Stimulated activated naive B cell treated with anti-CD40 and anti-IgM and Interleukin-4, amounts not matched to agents 10 μg/mL and 1 μg/mL and 100 μg/mL, for 72 hours (primary cell): ENCODE results near the gene MPRIP.

Experiments used
- ATAC-seq, 2 donors: fragments of 150-1000 bp; cut with Tn5 transposase; replicated peaks; 2 replicates each; pipeline ENCODE4 v1.10.0; 2021; ENCODE audit warnings: moderate library complexity in 1 of 2
- DNase-seq: peaks from one replicate; pipeline ENCODE4 v3.0.0; 2021
- H3K27ac Mint-ChIP-seq: one replicate; pipeline ENCODE4 v1.8.0; 2022; ENCODE audit warnings: mild to moderate bottlenecking, mixed read lengths
- H3K27me3 Mint-ChIP-seq, 2 donors: one replicate each; pipeline ENCODE4 v1.8.0; 2022; ENCODE audit warnings: mixed read lengths in 2 of 2
- H3K36me3 Mint-ChIP-seq, 2 donors: one replicate each; pipeline ENCODE4 v1.8.0; 2022; ENCODE audit warnings: mixed read lengths in 2 of 2, mild to moderate bottlenecking in 1 of 2
- H3K4me1 Mint-ChIP-seq, 2 donors: one replicate each; pipeline ENCODE4 v1.8.0; 2022; ENCODE audit warnings: mixed read lengths in 2 of 2, mild to moderate bottlenecking in 1 of 2
- H3K4me3 Mint-ChIP-seq, 2 donors: one replicate each; pipeline ENCODE4 v1.8.0; 2022; ENCODE audit warnings: mild to moderate bottlenecking in 2 of 2, mixed read lengths in 2 of 2, moderate library complexity in 1 of 2
- H3K9me3 Mint-ChIP-seq, 2 donors: one replicate each; pipeline ENCODE4 v1.8.0; 2022; ENCODE audit warnings: mixed read lengths in 2 of 2, mild to moderate bottlenecking in 1 of 2

MPRIP gene

DNA sequence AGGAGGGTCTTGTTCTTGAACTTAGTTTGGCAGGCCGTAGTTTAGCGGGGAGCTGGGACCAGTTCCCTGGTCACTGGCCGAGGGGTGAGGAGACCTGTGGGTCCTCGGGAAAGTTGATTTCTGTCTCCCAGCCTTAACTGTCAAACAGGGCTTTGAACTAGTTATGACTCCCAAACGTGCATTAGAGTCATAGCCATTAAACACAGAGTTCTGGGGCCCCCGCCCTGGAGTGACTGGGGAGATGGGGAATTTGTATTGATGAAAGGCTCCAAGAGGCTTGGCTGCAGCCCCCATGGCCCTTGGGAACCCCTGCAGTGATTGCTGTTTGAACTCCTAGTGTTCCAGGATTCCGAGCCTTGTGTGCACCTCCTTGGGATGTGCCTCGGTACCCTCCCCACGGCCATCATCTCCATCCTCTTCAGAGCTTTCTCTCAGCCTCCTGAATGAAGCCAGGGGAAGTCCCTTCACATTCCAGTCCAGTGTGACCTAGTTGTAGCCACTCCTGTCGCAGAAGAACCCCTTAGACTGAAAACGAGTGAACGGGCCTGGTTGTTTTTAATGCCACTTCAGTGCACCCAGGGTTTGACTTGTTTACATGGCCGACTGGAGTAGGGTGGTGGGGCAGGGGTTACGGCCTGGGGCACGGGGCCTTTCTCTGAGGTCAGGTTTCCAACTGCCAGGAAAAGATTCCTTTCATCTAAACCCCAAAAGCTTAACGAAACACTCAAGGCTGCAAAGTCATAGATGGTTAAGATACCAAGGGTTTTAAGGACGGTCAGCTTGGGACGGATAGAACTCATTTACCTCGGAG is 1.4 kb downstream of the MPRIP start:
- Mint-ChIP-seq H3K9me3 (peaks cover 0 to 1% of the 10 kb centered on the region in 2 donors), H3K4me3 (peak overlapping the region; percentile 85 to 93), H3K27me3 (no peaks in the 10 kb centered on the region), H3K27ac (peak overlapping the region; percentile 79), H3K36me3 (peaks cover 0 to 9% of the 10 kb centered on the region in 2 donors), H3K4me1 (peaks cover 50 to 67% of the 10 kb centered on the region in 2 donors)
- ATAC-seq (no peak), DNase-seq (no peak)

DNA sequence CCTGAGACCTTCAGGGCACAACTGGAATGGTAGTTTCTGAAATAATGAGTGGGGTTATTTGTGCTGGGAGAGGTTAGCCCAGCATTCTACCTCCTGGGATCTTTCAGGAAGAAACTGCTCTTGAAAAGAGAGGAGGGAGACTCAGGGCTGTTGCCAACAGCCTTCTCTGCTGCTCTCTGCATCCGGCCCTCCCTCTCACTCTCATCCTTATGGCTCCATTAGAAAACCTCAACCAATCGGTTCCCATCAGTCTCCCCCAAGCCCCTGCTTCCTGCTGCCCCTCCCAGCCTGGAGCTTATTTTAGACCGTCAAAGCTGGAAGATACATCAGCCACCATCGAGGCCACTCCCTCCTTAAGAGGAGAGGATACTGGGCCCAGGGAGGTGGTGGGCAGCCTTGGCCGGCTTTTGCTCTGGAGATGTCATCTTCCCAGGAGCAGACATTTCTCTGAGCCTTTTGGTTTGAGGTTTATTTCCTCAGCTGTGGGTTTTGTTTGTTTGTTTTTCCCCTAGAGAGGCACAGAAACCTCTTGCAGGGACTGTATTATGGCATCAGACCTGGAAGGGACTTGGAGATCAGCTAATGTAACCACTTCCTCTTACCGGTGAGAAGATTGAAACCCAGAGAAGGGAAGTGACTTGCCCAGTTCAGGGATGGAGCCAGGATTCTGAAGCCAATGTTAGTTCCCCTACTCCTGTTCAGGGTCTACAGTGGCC is 2.7 kb downstream of the MPRIP start:
- peaks cover 0 to 9% of the 10 kb centered on the region in 2 donors for H3K36me3 Mint-ChIP-seq
- peak overlapping the region; percentile 61 to 68 for H3K4me3 Mint-ChIP-seq
- no peak for DNase-seq
- peaks cover 51 to 77% of the 10 kb centered on the region in 2 donors for H3K4me1 Mint-ChIP-seq
- H3K9me3 Mint-ChIP-seq: peaks cover 0 to 1% of the 10 kb centered on the region in 2 donors
- H3K27ac Mint-ChIP-seq: peak overlapping the region; percentile 86
- no peaks in the 10 kb centered on the region for H3K27me3 Mint-ChIP-seq
- peak; percentile 51 to 60 for ATAC-seq

DNA sequence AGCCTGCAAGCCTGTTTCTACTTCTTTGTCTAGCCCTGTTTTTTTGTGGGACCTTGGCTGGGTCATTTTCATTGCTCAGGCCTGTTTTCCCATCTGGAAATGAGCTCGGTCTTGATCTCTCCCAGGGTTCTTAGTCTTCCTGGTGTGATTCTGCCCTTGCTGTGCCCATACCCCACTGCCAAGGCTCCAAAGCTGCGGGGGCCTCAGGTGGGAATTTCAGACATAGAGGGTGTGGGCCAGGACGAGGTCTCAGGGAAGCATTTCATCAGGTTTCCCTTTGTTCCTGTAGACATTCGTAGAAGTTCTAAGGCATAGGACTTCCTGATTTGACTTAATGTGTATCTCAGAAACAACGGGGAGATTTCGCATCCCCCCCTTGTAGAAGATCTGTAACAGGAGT is 5.8 kb downstream of the MPRIP start:
- Mint-ChIP-seq H3K27me3 (no peaks in the 10 kb centered on the region), H3K27ac (no peak overlapping the region), H3K36me3 (peaks cover 2 to 9% of the 10 kb centered on the region in 2 donors), H3K4me3 (no peak overlapping the region), H3K4me1 (peaks cover 65 to 91% of the 10 kb centered on the region in 2 donors), H3K9me3 (peaks cover 0 to 1% of the 10 kb centered on the region in 2 donors)
- ATAC-seq (no peak), DNase-seq (no peak)

DNA sequence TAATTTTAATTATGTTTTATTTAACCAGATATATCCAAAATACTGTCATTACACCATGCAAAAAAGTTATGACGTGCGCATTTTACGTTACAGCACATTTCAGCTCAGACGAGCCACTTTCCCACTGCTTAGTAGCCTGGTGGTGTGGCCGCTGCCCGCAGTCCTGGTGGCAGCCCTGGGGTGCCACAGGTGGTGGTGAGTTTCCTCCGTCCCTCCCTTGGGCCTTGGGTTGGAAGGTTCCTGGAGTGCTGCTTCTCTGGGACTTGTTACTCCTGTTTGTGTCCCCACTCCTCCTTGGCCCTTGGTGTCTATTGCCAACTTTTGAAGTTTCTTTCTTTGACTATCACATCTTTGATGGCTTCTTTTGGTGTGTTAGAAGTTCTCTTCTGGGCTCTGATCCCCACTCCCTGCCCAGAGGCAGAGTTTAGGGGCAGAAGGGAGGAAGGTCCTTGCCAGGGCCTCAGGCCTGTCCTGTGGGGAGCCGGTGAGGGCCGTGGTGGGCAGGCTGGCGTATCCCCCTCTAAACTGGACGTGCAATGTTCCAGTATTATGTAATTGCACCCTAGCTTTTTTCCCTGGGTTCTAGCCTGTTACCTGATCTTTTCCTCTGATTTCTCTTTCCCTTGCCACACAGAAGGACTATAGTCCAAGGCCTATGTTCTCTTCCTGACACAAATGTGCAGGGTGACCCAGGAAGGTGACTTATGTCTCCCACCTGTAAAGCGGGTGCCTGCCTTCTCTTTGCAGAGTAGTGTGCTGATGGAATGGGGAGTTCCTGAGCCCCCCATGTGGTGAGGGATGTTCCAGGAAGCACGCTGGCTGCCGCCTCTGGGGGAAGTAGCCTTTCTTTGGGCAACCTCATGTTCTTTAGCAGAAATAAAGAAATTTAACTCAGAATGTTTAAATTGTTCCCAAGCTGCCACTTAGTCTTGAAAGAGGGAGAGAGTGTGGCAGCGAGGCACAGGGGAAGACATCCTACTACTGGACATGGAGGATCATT is 8.4 kb downstream of the MPRIP start:
- Mint-ChIP-seq H3K4me3 (no peak overlapping the region), H3K27me3 (no peaks in the 10 kb centered on the region)
- no peak for ATAC-seq

DNA sequence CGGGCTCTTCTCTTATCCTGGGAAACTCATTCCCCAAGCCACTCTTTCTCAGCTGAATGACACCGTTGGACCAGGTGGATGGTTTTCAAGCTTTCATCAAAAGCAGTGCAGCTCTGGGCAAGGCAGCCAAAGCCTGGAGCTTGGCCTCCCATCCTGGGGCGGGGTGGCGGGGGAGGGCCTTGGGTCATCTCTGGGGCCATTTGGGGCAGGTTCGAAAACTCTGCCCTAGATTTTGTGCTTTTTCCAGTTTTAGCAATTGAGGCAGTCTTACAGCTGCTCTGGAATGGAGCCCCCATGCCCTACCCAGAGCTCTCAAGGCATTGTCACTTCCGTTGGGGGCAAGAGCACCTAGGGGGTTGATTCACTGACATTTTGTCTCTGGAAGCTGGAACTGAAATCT is 9.1 kb downstream of the MPRIP start:
- Mint-ChIP-seq H3K27me3 (no peaks in the 10 kb centered on the region), H3K9me3 (no peaks in the 10 kb centered on the region), H3K4me1 (peaks cover 55 to 83% of the 10 kb centered on the region in 2 donors), H3K4me3 (peak overlapping the region in 1 of 2 donors; percentile 28), H3K27ac (no peak overlapping the region), H3K36me3 (peaks cover 2 to 6% of the 10 kb centered on the region in 2 donors)
- DNase-seq (no peak), ATAC-seq (peak in 1 of 2 donors; percentile 10)

More for the DNA sequence above, 8.4 kb downstream of the MPRIP start:
- H3K9me3 Mint-ChIP-seq: peaks cover 0 to 1% of the 10 kb centered on the region in 2 donors
- peaks cover 58 to 83% of the 10 kb centered on the region in 2 donors for H3K4me1 Mint-ChIP-seq
- no peak for DNase-seq
- H3K36me3 Mint-ChIP-seq: peaks cover 2 to 9% of the 10 kb centered on the region in 2 donors
- H3K27ac Mint-ChIP-seq: peak overlapping the region; percentile 47

DNA sequence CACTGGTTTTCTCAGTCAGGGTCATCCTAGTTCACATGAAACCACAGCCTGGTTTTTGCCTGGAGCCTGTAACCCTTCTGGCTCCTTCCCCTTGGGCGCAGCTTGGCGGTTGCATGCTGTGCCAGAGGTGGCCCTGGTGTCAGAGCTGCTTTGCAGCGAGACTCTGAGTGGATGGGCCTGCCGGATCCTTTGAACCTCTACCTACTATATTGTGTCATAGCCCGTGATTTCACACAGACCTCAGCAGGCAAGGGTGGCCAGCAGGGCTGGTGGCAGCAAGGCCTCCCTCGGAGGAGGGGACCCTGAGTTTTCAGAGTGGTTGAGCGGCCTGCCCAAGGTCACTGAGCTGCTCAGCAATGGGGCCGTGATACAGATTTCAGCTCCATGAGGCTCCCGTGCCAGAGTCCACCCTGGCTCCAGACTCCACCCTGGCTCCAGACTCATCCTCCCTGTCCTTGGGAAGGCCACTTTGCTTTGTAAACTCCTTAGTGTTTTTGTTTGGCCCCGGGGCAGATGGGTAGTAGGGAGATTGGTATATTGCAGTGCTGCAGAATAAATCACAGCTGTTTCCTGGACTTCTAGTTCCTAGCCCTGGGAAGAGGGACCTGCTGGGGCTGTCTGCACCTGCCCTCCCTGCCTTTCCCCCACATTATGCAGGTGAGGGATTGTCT is 9.7 kb downstream of the MPRIP start:
- H3K27ac Mint-ChIP-seq: no peak overlapping the region
- H3K27me3 Mint-ChIP-seq: no peaks in the 10 kb centered on the region
- no peaks in the 10 kb centered on the region for H3K9me3 Mint-ChIP-seq
- H3K4me1 Mint-ChIP-seq: peaks cover 56 to 83% of the 10 kb centered on the region in 2 donors
- peaks cover 2 to 6% of the 10 kb centered on the region in 2 donors for H3K36me3 Mint-ChIP-seq
- peak overlapping the region in 1 of 2 donors; percentile 28 for H3K4me3 Mint-ChIP-seq
- DNase-seq (no peak), ATAC-seq (peak; percentile 77 to 78)

DNA sequence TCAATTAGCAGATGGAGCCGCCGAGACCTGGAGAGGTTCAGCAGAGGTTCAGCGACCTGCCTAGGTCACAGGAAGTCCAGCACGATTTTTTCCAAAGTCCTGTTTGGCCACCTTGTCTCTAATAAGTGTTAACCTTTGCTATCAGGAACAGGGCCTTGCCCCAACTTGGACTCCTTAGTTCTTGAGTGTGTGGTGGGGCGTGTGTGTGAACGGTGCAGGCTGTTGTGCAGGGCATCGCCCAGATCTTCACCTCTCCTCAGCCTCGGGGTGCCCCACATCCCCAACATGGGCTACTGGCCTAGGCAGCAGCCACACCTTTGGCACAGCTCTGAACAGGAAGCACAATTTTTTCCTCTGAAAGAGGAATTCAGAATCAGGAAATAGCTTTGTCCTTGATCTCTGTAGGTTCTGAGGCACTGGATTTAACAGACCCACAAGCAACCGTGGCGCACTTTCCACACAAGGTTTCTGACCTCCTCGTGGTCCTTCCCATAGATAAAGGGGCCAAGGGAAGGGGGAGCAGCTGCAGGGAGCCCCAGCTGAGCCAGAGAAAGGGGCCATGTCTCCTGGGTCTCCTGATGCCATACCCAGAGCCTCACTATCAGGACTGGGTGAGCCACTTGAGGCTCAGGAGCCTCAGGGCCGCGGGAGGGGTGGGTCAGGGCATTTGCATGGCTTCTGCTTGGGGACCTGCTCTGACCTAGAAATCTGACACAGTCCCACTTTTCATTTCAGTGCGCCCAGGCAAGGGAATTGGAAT is 10.4 kb downstream of the MPRIP start:
- H3K27me3 Mint-ChIP-seq: no peaks in the 10 kb centered on the region
- no peak for ATAC-seq
- peak overlapping the region in 1 of 2 donors; percentile 50 for H3K4me3 Mint-ChIP-seq
- H3K36me3 Mint-ChIP-seq: peaks cover 2% of the 10 kb centered on the region in 2 donors
- H3K9me3 Mint-ChIP-seq: no peaks in the 10 kb centered on the region
- no peak for DNase-seq
- peaks cover 53 to 84% of the 10 kb centered on the region in 2 donors for H3K4me1 Mint-ChIP-seq
- peak overlapping the region; percentile 91 for H3K27ac Mint-ChIP-seq

DNA sequence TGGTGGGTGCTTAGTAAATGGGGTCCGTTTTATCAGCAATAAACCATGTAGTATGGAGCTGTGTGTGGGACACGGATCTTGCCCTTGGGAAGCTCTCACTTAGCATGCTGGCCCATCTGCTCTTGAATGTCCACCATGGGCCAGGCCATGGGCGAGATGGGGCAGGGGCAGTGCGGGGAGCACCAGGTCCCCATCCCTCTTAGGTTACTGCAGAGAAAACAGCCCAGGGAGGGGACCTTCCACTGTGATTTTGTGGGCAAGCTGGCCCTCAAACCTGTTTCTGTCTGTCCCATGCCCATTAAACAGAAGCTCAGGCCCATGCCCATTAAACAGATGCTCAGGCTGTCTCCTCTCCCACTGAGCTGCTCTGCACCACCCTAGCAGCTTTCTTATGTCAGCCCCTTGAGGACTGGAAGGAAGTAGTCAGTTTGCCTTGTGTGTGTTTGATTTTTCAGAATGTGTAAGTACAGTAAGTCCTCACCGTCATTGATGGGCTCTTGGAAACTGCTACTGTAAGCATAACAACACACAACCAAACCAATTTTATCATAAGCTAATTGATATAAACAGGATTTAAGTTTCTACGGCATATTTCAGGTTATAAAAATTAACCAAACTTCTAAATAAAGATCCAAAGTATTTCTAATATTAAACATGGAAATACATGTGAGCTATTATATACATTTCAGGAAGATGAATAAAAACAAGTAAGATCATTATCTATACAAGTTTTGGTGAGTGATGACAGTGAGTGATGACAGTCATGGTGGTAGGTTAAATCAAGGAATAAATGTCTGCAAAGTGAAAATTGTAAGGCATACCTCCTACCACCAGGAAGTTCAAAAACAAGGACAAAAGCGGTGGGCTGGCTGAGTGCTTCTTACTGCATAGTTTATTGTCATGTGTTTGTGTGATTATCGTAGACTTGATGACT is 11.5 kb downstream of the MPRIP start:
- peaks cover 50 to 80% of the 10 kb centered on the region in 2 donors for H3K4me1 Mint-ChIP-seq
- H3K4me3 Mint-ChIP-seq: no peak overlapping the region
- peaks cover 2 to 7% of the 10 kb centered on the region in 2 donors for H3K36me3 Mint-ChIP-seq
- DNase-seq (no peak), ATAC-seq (peak; percentile 62 to 68)
- H3K9me3 Mint-ChIP-seq: no peaks in the 10 kb centered on the region
- H3K27me3 Mint-ChIP-seq: no peaks in the 10 kb centered on the region
- no peak overlapping the region for H3K27ac Mint-ChIP-seq

DNA sequence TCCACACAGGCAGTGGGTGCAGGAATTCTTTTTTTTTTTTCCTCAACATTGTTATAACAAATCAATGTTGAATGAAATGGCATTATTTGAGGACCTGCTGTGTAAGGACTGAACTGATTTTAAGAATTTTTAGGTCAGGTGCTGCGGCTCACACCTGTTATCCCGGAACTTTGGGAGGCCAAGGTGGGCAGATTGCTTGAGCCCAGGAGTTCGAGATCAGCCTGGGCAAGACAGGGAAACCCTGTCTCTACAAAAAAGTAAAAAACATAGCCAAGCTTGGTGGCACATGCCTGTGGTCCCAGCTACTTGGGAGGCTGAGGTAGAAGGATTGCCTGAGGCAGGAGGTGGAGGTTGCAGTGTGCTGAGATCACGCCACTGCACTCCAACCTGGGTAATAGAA is 12.4 kb downstream of the MPRIP start:
- Mint-ChIP-seq H3K4me1 (peaks cover 49 to 74% of the 10 kb centered on the region in 2 donors), H3K9me3 (no peaks in the 10 kb centered on the region), H3K27ac (no peak overlapping the region), H3K27me3 (no peaks in the 10 kb centered on the region), H3K36me3 (peaks cover 2 to 8% of the 10 kb centered on the region in 2 donors), H3K4me3 (no peak overlapping the region)
- DNase-seq: no peak
- no peak for ATAC-seq

DNA sequence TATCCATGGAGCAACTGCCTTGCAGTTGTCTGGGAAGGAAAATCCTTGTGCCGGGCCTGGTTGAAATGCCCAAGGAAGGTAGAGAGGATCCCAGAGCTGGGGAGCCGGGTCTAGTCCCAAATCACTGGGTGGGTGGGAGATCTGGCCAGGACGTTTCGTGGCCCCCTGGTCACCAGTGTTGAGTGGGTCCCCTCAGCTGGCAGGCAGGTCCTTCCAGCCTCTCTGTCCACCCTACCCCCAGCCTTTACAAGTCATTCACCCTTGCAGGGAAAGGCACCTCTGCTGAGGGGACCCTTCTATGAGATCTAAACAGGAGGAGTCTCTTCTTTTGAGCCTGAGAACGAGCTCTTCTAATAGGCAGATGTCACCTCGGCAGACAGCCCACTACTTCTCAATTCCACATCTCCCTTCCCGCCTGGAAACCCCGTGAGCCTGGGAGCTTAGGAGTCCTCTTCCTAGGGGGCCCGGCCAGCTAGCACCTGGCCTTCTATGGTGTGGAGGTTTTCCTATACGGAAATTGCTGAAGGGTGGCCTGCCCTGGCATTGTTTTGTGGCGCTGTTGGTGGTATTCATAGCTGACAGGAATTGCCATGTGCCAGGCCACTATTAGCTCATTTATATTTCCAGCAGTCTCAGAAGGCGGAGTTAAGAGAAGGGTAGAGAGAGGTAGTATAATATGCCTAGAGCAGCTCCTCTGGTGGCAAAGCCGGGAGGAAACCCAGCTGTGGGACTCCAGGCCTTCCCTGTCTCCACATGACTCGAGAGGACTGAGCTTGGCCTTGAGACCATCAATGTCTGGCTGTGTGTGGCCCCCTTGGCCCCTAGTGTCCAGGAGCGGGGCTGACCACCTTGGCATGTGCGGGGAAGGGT is 13.3 kb downstream of the MPRIP start:
- Mint-ChIP-seq H3K4me3 (no peak overlapping the region), H3K27ac (peak overlapping the region; percentile 47), H3K4me1 (peaks cover 50 to 79% of the 10 kb centered on the region in 2 donors), H3K27me3 (no peaks in the 10 kb centered on the region), H3K9me3 (no peaks in the 10 kb centered on the region), H3K36me3 (peaks cover 5 to 8% of the 10 kb centered on the region in 2 donors)
- ATAC-seq: no peak
- no peak for DNase-seq

DNA sequence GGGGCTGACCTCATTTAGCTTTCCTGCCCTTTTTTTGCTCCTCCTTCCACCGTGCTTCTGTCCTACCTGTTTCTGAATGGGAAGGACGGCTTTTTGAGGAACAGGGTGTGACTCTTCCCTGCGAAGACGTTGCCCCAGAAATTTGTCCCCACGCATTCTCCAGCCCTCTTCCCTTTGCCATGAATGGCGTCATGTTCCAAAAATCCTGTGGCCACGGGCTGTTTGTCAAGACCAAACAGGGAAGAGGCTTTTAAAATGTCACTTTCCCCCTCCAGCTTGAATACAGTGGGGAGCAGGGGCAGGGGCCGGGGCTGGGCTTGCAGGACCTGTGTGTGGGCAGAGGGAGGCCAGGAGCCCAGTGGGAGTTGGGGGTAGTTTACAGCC is 13.9 kb downstream of the MPRIP start:
- no peaks in the 10 kb centered on the region for H3K9me3 Mint-ChIP-seq
- peaks cover 6 to 8% of the 10 kb centered on the region in 2 donors for H3K36me3 Mint-ChIP-seq
- no peak for ATAC-seq
- no peak overlapping the region for H3K4me3 Mint-ChIP-seq
- H3K27ac Mint-ChIP-seq: no peak overlapping the region
- peaks cover 47 to 79% of the 10 kb centered on the region in 2 donors for H3K4me1 Mint-ChIP-seq
- H3K27me3 Mint-ChIP-seq: no peaks in the 10 kb centered on the region
- no peak for DNase-seq
